ENCODE results near the gene DNAJC12.

The DNAJC12 gene

GRCh38 chr10:67827811-67828210 lies 10.2 kb downstream of the DNAJC12 start:
- no peak for TF ChIP-seq CTCF (IDR thresholded peaks at IDR 0.05; ENCODE audit: borderline replicate concordance, control extremely low read depth, extremely low read depth, insufficient read depth, missing control alignments)
- no peak for DNase-seq (ENCODE audit: low spot score)
- in situ Hi-C loops (cut with MboI; ENCODE audit: low sequenced_read_pairs, unreplicated experiment), result no loop called here

- DNase-seq (ENCODE audit: low spot score), result no peak
- in situ Hi-C loops (cut with MboI; ENCODE audit: low sequenced_read_pairs, unreplicated experiment), result no loop called here
- TF ChIP-seq CTCF (IDR thresholded peaks at IDR 0.05; ENCODE audit: borderline replicate concordance, control extremely low read depth, extremely low read depth, insufficient read depth, missing control alignments), result no peak
These were observed 18.2 kb downstream of the DNAJC12 start for GRCh38 chr10:67819768-67820204.

GRCh38 chr10:67818323-67818722 lies 19.7 kb downstream of the DNAJC12 start:
- DNase-seq (ENCODE audit: low spot score), result no peak
- no peak for TF ChIP-seq CTCF (IDR thresholded peaks at IDR 0.05; ENCODE audit: borderline replicate concordance, control extremely low read depth, extremely low read depth, insufficient read depth, missing control alignments)
- in situ Hi-C loops (cut with MboI; ENCODE audit: low sequenced_read_pairs, unreplicated experiment), result no loop called here

- no peak for TF ChIP-seq CTCF (IDR thresholded peaks at IDR 0.05; ENCODE audit: borderline replicate concordance, control extremely low read depth, extremely low read depth, insufficient read depth, missing control alignments)
- in situ Hi-C loops (cut with MboI; ENCODE audit: low sequenced_read_pairs, unreplicated experiment), result no loop called here
These were observed 21.3 kb downstream of the DNAJC12 start for GRCh38 chr10:67816719-67817118.

GRCh38 chr10:67815571-67816059 lies 22.4 kb downstream of the DNAJC12 start:
- DNase-seq (ENCODE audit: low spot score), result no peak
- in situ Hi-C loops (cut with MboI; ENCODE audit: low sequenced_read_pairs, unreplicated experiment), result no loop called here

More at GRCh38 chr10:67816719-67817118, 21.3 kb downstream of the DNAJC12 start:
- DNase-seq (ENCODE audit: low spot score), result no peak

GRCh38 chr10:67812007-67812406 lies 26.0 kb downstream of the DNAJC12 start:
- no peak for DNase-seq (ENCODE audit: low spot score)
- TF ChIP-seq CTCF (IDR thresholded peaks at IDR 0.05; ENCODE audit: borderline replicate concordance, control extremely low read depth, extremely low read depth, insufficient read depth, missing control alignments), result no peak
- in situ Hi-C loops (cut with MboI; ENCODE audit: low sequenced_read_pairs, unreplicated experiment), result no loop called here

More at GRCh38 chr10:67815571-67816059, 22.4 kb downstream of the DNAJC12 start:
- TF ChIP-seq CTCF (IDR thresholded peaks at IDR 0.05; ENCODE audit: borderline replicate concordance, control extremely low read depth, extremely low read depth, insufficient read depth, missing control alignments), result no peak

All from GM13976 (cell line).